Epithelial cell of esophagus (primary cell): ENCODE data around the gene AMPD2.
A peak's percentile ranks its signal among the peaks of the same experiment; 100 is the strongest.

Experiments used
- DNase-seq: peaks from one replicate; pipeline ENCODE4 v3.0.0; 2010; ENCODE audit warnings: low read depth
- H3K4me3 ChIP-seq: 2 replicates; pipeline ENCODE4 v1.5.1; 2011; ENCODE audit warnings: mild to moderate bottlenecking, low read length, control low read depth
- CTCF ChIP-seq: IDR thresholded peaks from 2 replicates; pipeline ENCODE4 v1.5.1; 2011; ENCODE audit warnings: low read depth, mild to moderate bottlenecking, low read length, control low read depth, inconsistent platforms; ENCODE audit not compliant: insufficient read depth; ENCODE audit errors: missing control alignments

Gene AMPD2

GRCh38 chr1:109626682-109627408 is 7.2 kb downstream of the AMPD2 start:
- H3K4me3 ChIP-seq: no peak overlapping the region
- no peak for DNase-seq
- no peak for TF ChIP-seq CTCF

GRCh38 chr1:109627692-109628399 is 8.2 kb downstream of the AMPD2 start:
- no peak for TF ChIP-seq CTCF
- H3K4me3 ChIP-seq: no peak overlapping the region
- DNase-seq: no peak

DNA sequence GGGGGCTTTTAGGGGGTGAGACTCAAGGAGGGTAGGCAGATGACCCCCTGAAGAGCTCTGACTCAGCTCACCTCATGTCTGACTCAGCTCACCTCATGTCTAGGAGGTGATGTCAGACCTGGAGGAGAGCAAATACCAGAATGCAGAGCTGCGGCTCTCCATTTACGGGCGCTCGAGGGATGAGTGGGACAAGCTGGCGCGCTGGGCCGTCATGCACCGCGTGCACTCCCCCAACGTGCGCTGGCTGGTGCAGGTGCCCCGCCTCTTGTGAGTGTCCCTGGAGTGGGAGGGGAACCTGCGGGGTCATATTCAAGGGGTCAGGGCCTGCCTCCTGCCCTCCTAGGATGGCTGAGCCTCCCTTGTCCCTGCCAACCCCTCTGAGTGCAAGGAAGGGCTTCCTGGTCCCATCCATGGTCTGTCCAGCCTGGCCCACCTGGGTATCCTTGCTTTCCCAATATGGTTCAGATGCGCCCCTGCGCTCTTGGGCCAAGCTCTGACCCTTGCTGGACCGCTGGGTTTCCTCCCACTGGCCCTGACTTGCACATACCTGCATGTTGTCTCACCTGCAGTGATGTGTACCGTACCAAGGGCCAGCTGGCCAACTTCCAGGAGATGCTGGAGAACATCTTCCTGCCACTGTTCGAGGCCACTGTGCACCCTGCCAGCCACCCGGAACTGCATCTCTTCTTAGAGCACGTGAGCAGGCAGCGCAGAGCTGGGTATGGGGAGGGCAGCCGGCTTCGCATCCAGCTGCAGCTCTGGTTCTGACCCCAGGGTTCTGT is 9.1 kb downstream of the AMPD2 start:
- H3K4me3 ChIP-seq: no peak overlapping the region
- no peak for TF ChIP-seq CTCF
- peak; percentile 72 for DNase-seq

DNA sequence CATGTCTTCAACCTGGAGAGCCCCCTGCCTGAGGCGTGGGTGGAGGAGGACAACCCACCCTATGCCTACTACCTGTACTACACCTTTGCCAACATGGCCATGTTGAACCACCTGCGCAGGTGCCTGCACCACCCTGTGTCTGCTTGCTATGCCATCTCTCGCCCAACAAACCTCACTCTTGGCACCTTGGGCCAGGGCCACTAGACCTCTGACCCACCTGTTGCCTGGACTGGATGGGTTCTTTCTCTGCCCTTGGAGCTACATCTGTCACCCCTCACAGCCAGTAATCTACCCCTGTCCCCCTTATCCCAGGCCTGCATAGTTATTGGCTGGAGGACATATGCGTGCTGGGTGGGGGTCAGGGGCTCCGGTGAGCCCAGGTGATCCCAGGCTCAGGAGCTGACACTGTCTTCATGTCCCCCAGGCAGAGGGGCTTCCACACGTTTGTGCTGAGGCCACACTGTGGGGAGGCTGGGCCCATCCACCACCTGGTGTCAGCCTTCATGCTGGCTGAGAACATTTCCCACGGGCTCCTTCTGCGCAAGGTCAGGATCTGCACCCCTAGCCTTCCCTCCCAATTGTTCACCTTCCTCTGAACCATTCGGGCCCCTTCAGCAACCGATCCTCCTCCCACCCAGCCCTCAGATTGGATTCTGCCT is 9.9 kb downstream of the AMPD2 start:
- TF ChIP-seq CTCF: no peak
- DNase-seq: no peak
- no peak overlapping the region for H3K4me3 ChIP-seq

DNA sequence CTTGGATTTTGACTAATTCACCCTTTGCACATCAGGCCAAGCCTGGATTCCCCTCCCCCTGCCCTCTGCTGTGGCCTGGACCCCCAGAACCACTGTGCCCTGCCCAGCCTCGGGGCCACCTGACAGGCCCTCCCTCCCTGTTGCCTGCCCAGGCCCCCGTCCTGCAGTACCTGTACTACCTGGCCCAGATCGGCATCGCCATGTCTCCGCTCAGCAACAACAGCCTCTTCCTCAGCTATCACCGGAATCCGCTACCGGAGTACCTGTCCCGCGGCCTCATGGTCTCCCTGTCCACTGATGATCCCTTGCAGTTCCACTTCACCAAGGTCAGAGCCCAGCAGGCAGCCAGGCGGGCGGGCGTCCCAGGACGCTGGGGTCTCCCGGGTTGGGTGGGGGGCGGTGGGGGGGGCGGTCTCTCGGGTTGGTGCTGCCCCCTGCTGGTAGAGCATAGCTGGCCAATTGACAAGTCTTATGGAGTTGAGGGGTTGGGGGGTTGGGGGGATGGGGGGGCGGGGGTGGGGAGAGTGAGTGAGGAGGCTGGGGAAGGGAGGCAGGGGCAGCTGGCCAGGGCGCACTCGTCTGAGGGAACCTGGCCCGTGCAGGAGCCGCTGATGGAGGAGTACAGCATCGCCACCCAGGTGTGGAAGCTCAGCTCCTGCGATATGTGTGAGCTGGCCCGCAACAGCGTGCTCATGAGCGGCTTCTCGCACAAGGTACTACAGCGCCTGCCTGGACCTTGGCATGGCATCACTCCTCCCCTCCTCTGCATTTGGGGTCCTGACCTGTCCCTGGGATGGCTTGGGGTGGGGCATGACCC is 10.7 kb downstream of the AMPD2 start:
- H3K4me3 ChIP-seq: no peak overlapping the region
- peak; percentile 24 for TF ChIP-seq CTCF
- DNase-seq: no peak
